ENCODE data around the gene LAIR1. TPM values are rescaled to one million over a fixed set of nuclear protein-coding genes. Genes with fewer than 3 reads are reported as not detected.
"Not testable (repeated sequence)": the region's sequence is repeated elsewhere in the genome, so short reads cannot be mapped to it uniquely, and the experiment has no call there.

The LAIR1 gene
- total RNA-seq, 2 experiments from 2014 or later, result 4.3 TPM; not detected in 1

GRCh38 chr19:54369082-54369687 lies 4.5 kb upstream of the LAIR1 start:
- ChIA-PET POLR2A (no interaction called here), CTCF (ENCODE audit: unreplicated experiment) (no interaction called here)
- DNase-seq (ENCODE audit: low spot score), result no peak
- Histone ChIP-seq H3K36me3 (ENCODE audit: insufficient read depth, low read length) (no peaks in the 10 kb centered on the region), H3K4me3 (ENCODE audit: low read depth, low read length, poor library complexity, severe bottlenecking) (no peak overlapping the region), H3K9me3 (ENCODE audit: low read length) (no peaks in the 10 kb centered on the region), H3K4me1 (ENCODE audit: insufficient read depth, low read length, poor library complexity, severe bottlenecking) (peaks cover 47% of the 10 kb centered on the region), H3K79me2 (ENCODE audit: insufficient read depth, low read depth, low read length) (no peaks in the 10 kb centered on the region), H4K20me1 (ENCODE audit: insufficient read depth, low read length) (no peaks in the 10 kb centered on the region), H3K4me2 (ENCODE audit: low read length) (peak overlapping the region; percentile 31), H2AFZ (ENCODE audit: low read length) (no peak overlapping the region), H3K27ac (ENCODE audit: low read depth, low read length, poor library complexity, severe bottlenecking) (no peak overlapping the region), H3K9me2 (ENCODE audit: insufficient read depth, low read length) (no peaks in the 10 kb centered on the region)
- intact Hi-C loops (cut with micrococcal nuclease; ENCODE audit: unreplicated experiment), result no loop called here
- TF ChIP-seq CTCF (conservative IDR thresholded peaks at IDR 0.05; ENCODE audit: low read length), result no peak
- no peak for TF ChIP-seq EZH2phosphoT487 (IDR thresholded peaks at IDR 0.05; ENCODE audit: borderline replicate concordance, low read depth, low read length)
- BruUV-seq (replicated peaks), result no TSS peak

- Histone ChIP-seq H3K9me3 (ENCODE audit: low read length) (no peaks in the 10 kb centered on the region), H3K36me3 (ENCODE audit: insufficient read depth, low read length) (no peaks in the 10 kb centered on the region), H3K79me2 (ENCODE audit: insufficient read depth, low read depth, low read length) (no peaks in the 10 kb centered on the region), H3K27ac (ENCODE audit: low read depth, low read length, poor library complexity, severe bottlenecking) (no peak overlapping the region), H3K4me3 (ENCODE audit: low read depth, low read length, poor library complexity, severe bottlenecking) (no peak overlapping the region), H3K4me1 (ENCODE audit: insufficient read depth, low read length, poor library complexity, severe bottlenecking) (peaks cover 50% of the 10 kb centered on the region), H2AFZ (ENCODE audit: low read length) (no peak overlapping the region), H4K20me1 (ENCODE audit: insufficient read depth, low read length) (no peaks in the 10 kb centered on the region), H3K4me2 (ENCODE audit: low read length) (no peak overlapping the region), H3K9me2 (ENCODE audit: insufficient read depth, low read length) (no peaks in the 10 kb centered on the region)
- CTCF ChIA-PET (ENCODE audit: unreplicated experiment), result no interaction called here
- DNase-seq (ENCODE audit: low spot score), result no peak
- BruUV-seq (replicated peaks), result no TSS peak
- TF ChIP-seq CTCF (conservative IDR thresholded peaks at IDR 0.05; ENCODE audit: low read length) (no peak), EZH2phosphoT487 (IDR thresholded peaks at IDR 0.05; ENCODE audit: borderline replicate concordance, low read depth, low read length) (no peak)
- intact Hi-C loops (cut with micrococcal nuclease; ENCODE audit: unreplicated experiment), result no loop called here
- POLR2A ChIA-PET, result no interaction called here
These were observed 2.1 kb upstream of the LAIR1 start for GRCh38 chr19:54366811-54367210.

DNA sequence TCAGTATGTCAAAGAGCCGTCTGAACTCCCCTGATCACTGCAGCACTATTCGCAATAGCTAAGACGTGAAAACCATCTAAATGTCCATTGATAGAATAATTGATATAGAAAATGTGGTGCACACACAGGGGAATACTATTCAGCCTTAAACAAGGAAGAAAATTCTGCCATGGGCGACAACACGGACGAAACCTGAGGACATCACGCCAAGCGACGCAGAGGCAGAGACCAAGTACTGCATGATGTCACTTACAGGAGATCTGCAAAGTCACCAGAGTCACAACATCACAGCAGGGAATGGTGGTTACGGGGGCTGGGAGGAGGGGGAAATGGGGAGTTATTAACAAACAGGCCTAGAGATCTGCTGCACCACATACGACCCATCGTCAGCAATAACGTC lies 1.1 kb upstream of the LAIR1 start:
- POLR2A ChIA-PET; H3K27ac ChIP-seq (ENCODE audit: low read depth, low read length, poor library complexity, severe bottlenecking); H3K4me3 ChIP-seq (ENCODE audit: low read depth, low read length, poor library complexity, severe bottlenecking); H4K20me1 ChIP-seq (ENCODE audit: insufficient read depth, low read length); H3K79me2 ChIP-seq (ENCODE audit: insufficient read depth, low read depth, low read length); DNase-seq (ENCODE audit: low spot score); BruUV-seq (replicated peaks); H3K9me3 ChIP-seq (ENCODE audit: low read length); H3K36me3 ChIP-seq (ENCODE audit: insufficient read depth, low read length); H3K4me2 ChIP-seq (ENCODE audit: low read length); H2AFZ ChIP-seq (ENCODE audit: low read length); H3K9me2 ChIP-seq (ENCODE audit: insufficient read depth, low read length); CTCF ChIA-PET (ENCODE audit: unreplicated experiment); intact Hi-C loops (cut with micrococcal nuclease; ENCODE audit: unreplicated experiment): not testable (repeated sequence)
- H3K4me1 ChIP-seq (ENCODE audit: insufficient read depth, low read length, poor library complexity, severe bottlenecking), result peaks cover 54% of the 10 kb centered on the region

DNA sequence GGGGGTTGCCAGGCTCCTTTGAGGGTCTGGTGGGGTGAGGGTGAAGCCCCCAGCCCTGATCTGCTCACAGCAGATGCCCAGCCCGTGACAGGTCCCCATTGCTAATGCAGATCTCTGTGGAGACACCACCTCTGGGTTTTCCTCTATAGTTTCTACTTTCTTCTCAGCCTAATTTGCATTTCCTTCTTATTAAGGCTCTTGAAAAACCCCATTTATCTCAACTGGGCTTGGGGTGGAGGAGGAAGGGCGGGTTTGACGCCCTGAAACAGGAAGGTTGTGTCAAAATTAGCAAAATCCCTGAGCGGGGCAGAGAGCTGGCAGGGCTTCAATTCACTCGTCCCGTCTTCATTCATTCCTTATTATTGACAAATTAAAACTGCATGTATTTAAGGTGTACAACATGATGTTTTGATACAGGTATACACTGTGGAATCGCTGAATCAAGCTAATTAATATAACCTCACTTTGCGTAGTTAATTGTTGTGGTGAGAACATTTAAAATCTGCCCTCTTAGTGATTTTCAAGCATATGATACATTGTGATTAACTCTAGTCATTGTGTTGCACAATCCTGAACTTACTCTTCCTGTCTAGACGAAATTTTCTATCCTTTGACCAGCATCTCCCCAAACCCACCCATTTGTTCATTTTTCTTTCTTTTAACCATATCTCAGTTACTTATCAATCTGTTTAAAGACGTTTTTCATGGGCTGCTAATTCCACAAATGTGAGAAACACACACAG lies 2.9 kb downstream of the LAIR1 start:
- BruUV-seq (replicated peaks); intact Hi-C loops (cut with micrococcal nuclease; ENCODE audit: unreplicated experiment): not testable (repeated sequence)

More for the DNA sequence above, 2.9 kb downstream of the LAIR1 start:
- H3K4me3 ChIP-seq (ENCODE audit: low read depth, low read length, poor library complexity, severe bottlenecking); H3K27ac ChIP-seq (ENCODE audit: low read depth, low read length, poor library complexity, severe bottlenecking); H3K9me2 ChIP-seq (ENCODE audit: insufficient read depth, low read length); CTCF ChIA-PET (ENCODE audit: unreplicated experiment); H3K79me2 ChIP-seq (ENCODE audit: insufficient read depth, low read depth, low read length); H4K20me1 ChIP-seq (ENCODE audit: insufficient read depth, low read length); DNase-seq (ENCODE audit: low spot score); H3K36me3 ChIP-seq (ENCODE audit: insufficient read depth, low read length); H2AFZ ChIP-seq (ENCODE audit: low read length); H3K9me3 ChIP-seq (ENCODE audit: low read length): not testable (repeated sequence)
- POLR2A ChIA-PET, result interaction anchor here (0.6 kb wide), 1 partner anchor 17 kb away, joined by 3 read pairs; no protein-coding TSS in a partner anchor
- Histone ChIP-seq H3K4me1 (ENCODE audit: insufficient read depth, low read length, poor library complexity, severe bottlenecking) (peaks cover 40% of the 10 kb centered on the region), H3K4me2 (ENCODE audit: low read length) (peak overlapping the region; percentile 59)
